Cardiac muscle cell (in vitro differentiated cells and primary cell): Measurements from ENCODE around the gene RABGGTA. TPM values are rescaled to one million over a fixed set of nuclear protein-coding genes. Genes with fewer than 3 reads are reported as not detected.

ENCODE experiments used
- DNase-seq, 2 donors: peaks; one replicate each; pipeline versions ENCODE4 v3.0.0 to v3.0.0-alpha.2; 2010 to 2017; ENCODE audit warnings: low read depth in 1 of 2, low spot score in 1 of 2
- H3K27ac ChIP-seq: fragments of 200-600 bp; sonication (generic); 2 replicates; pipeline ENCODE4 v1.5.1; 2016
- H3K27me3 ChIP-seq: fragments of 200-600 bp; sonication (generic); 2 replicates; pipeline ENCODE4 v1.6.0; 2016; ENCODE audit warnings: control low read depth
- H3K36me3 ChIP-seq: fragments of 200-600 bp; sonication (generic); 2 replicates; pipeline ENCODE4 v1.5.1; 2016; ENCODE audit warnings: control low read depth
- H3K4me1 ChIP-seq: fragments of 200-600 bp; sonication (generic); 2 replicates; pipeline ENCODE4 v1.8.1; 2017; ENCODE audit warnings: low read depth, mild to moderate bottlenecking, mixed run types
- H3K4me3 ChIP-seq: fragments of 200-600 bp; sonication (generic); 2 replicates; pipeline ENCODE4 v1.5.1; 2016; ENCODE audit warnings: mild to moderate bottlenecking
- H3K9me3 ChIP-seq: fragments of 200-600 bp; sonication (generic); 2 replicates; pipeline ENCODE4 v1.5.1; 2017; ENCODE audit warnings: low read depth, mild to moderate bottlenecking, control low read depth
- CTCF ChIP-seq: IDR thresholded peaks from 2 replicates; pipeline ENCODE4 v1.5.1; 2012; ENCODE audit warnings: low read depth, mild to moderate bottlenecking, low read length
- polyA plus RNA-seq: library from polyadenylated mRNA; unstranded; fragments of >200 nt; fragmentation: Nextera tagmentation; extraction: Ambion mirVana; gene quantifications from 2 replicates; pipeline ENCODE4 v1.2.1, GENCODE V29; 2016
- total RNA-seq: library from RNA; depleted of rRNA; stranded (reverse); fragments of >200 nt; gene quantifications from 2 replicates; pipeline ENCODE4 v1.2.3, GENCODE V29; 2016

Gene RABGGTA
- total and polyA plus RNA-seq, 2 experiments from 2014 or later: 39.6 to 43.7 TPM

GRCh38 chr14:24254630-24255392 lies 16.6 kb downstream of the RABGGTA start:
- TF ChIP-seq CTCF: no peak
- no peaks in the 10 kb centered on the region for H3K9me3 ChIP-seq
- peaks cover 18% of the 10 kb centered on the region for H3K4me1 ChIP-seq
- no peak for DNase-seq
- no peak overlapping the region for H3K4me3 ChIP-seq
- H3K36me3 ChIP-seq: no peaks in the 10 kb centered on the region
- H3K27ac ChIP-seq: no peak overlapping the region
- H3K27me3 ChIP-seq: no peaks in the 10 kb centered on the region

GRCh38 chr14:24253936-24254335 lies 17.5 kb downstream of the RABGGTA start:
- no peaks in the 10 kb centered on the region for H3K36me3 ChIP-seq
- no peaks in the 10 kb centered on the region for H3K9me3 ChIP-seq
- no peaks in the 10 kb centered on the region for H3K27me3 ChIP-seq
- no peak for TF ChIP-seq CTCF
- no peak overlapping the region for H3K4me3 ChIP-seq
- peaks cover 18% of the 10 kb centered on the region for H3K4me1 ChIP-seq
- H3K27ac ChIP-seq: no peak overlapping the region
- no peak for DNase-seq

GRCh38 chr14:24252289-24253124 lies 18.9 kb downstream of the RABGGTA start:
- H3K9me3 ChIP-seq: no peaks in the 10 kb centered on the region
- H3K27ac ChIP-seq: no peak overlapping the region
- no peaks in the 10 kb centered on the region for H3K36me3 ChIP-seq
- TF ChIP-seq CTCF: no peak
- no peak for DNase-seq
- H3K4me3 ChIP-seq: no peak overlapping the region
- H3K4me1 ChIP-seq: peaks cover 12% of the 10 kb centered on the region
- no peaks in the 10 kb centered on the region for H3K27me3 ChIP-seq

- peak in 1 of 2 donors; percentile 23 for DNase-seq
- Histone ChIP-seq H3K4me3 (no peak overlapping the region), H3K27ac (no peak overlapping the region), H3K4me1 (peaks cover 6% of the 10 kb centered on the region), H3K27me3 (no peaks in the 10 kb centered on the region), H3K9me3 (no peaks in the 10 kb centered on the region), H3K36me3 (no peaks in the 10 kb centered on the region)
- TF ChIP-seq CTCF: peak; percentile 11
Observed at GRCh38 chr14:24251880-24252288, 19.5 kb downstream of the RABGGTA start.

GRCh38 chr14:24250354-24250753 lies 21.0 kb downstream of the RABGGTA start:
- no peaks in the 10 kb centered on the region for H3K27me3 ChIP-seq
- H3K4me1 ChIP-seq: no peaks in the 10 kb centered on the region
- H3K27ac ChIP-seq: no peak overlapping the region
- no peaks in the 10 kb centered on the region for H3K36me3 ChIP-seq
- H3K9me3 ChIP-seq: no peaks in the 10 kb centered on the region
- DNase-seq: no peak
- TF ChIP-seq CTCF: no peak
- H3K4me3 ChIP-seq: no peak overlapping the region
